ENCODE measurements around the gene SORCS2.

Gene SORCS2

GRCh38 chr4:7294176-7294756, 101.9 kb downstream of the SORCS2 start:
- DNase-seq: no peak

- no peak for DNase-seq
Observed at GRCh38 chr4:7295197-7295910, 103.0 kb downstream of the SORCS2 start.

- DNase-seq: peak; percentile 6
Observed at GRCh38 chr4:7295911-7296660, 103.7 kb downstream of the SORCS2 start.

- DNase-seq: no peak
Observed at GRCh38 chr4:7296661-7297335, 104.5 kb downstream of the SORCS2 start.

- DNase-seq: no peak
Observed at GRCh38 chr4:7297374-7297773, 105.0 kb downstream of the SORCS2 start.

- no peak for DNase-seq
Observed at GRCh38 chr4:7297881-7298280, 105.5 kb downstream of the SORCS2 start.

- no peak for DNase-seq
Observed at GRCh38 chr4:7298619-7299009, 106.3 kb downstream of the SORCS2 start.

GRCh38 chr4:7299010-7299907, 106.9 kb downstream of the SORCS2 start:
- no peak for DNase-seq

GRCh38 chr4:7299908-7300710, 107.8 kb downstream of the SORCS2 start:
- DNase-seq: no peak

- no peak for DNase-seq
Observed at GRCh38 chr4:7300711-7301095, 108.4 kb downstream of the SORCS2 start.

GRCh38 chr4:7301126-7301785, 108.9 kb downstream of the SORCS2 start:
- DNase-seq: no peak

- no peak for DNase-seq
Observed at GRCh38 chr4:7301846-7302630, 109.7 kb downstream of the SORCS2 start.

- DNase-seq: no peak
Observed at GRCh38 chr4:7302781-7303404, 110.6 kb downstream of the SORCS2 start.

- no peak for DNase-seq
Observed at GRCh38 chr4:7303561-7303960, 111.2 kb downstream of the SORCS2 start.

GRCh38 chr4:7304436-7304835, 112.1 kb downstream of the SORCS2 start:
- DNase-seq: no peak

- DNase-seq: no peak
Observed at GRCh38 chr4:7306021-7306965, 114.0 kb downstream of the SORCS2 start.

GRCh38 chr4:7306986-7307385, 114.6 kb downstream of the SORCS2 start:
- no peak for DNase-seq

- no peak for DNase-seq
Observed at GRCh38 chr4:7307394-7308099, 115.2 kb downstream of the SORCS2 start.
